WTC11 (cell line): Measurements from ENCODE around the gene PDE11A. TPM values are rescaled to one million over a fixed set of nuclear protein-coding genes. Genes with fewer than 3 reads are reported as not detected.

Source experiments
- MYBL2 ChIP-seq: sonication (generic); formaldehyde crosslinking; IDR thresholded peaks from 2 replicates; pipeline ENCODE4 v1.8.1; 2023; ENCODE audit warnings: mild to moderate bottlenecking, moderate library complexity, missing genetic modification reagents
- NFYB ChIP-seq: sonication (generic); formaldehyde crosslinking; conservative IDR thresholded peaks from 2 replicates; pipeline ENCODE4 v1.8.0; 2022; ENCODE audit warnings: low read depth, missing genetic modification reagents
- ZNF121 ChIP-seq: sonication (generic); formaldehyde crosslinking; IDR thresholded peaks from 2 replicates; pipeline ENCODE4 v1.8.0; 2023; ENCODE audit warnings: missing genetic modification reagents
- total RNA-seq: library from RNA; stranded (reverse); gene quantifications from 3 replicates; pipeline ENCODE4 v1.2.3, GENCODE V29; 2021
- TF ChIP-seq, protein P1 (sequence below): fragments of 250-450 bp; sonication (Bioruptor Pico); conservative IDR thresholded peaks from 2 replicates; pipeline ENCODE4 v1.9.0; 2021; ENCODE audit warnings: mild to moderate bottlenecking

Gene PDE11A
- total RNA-seq, 1 experiment from 2014 or later, result 0.13 TPM

DNA sequence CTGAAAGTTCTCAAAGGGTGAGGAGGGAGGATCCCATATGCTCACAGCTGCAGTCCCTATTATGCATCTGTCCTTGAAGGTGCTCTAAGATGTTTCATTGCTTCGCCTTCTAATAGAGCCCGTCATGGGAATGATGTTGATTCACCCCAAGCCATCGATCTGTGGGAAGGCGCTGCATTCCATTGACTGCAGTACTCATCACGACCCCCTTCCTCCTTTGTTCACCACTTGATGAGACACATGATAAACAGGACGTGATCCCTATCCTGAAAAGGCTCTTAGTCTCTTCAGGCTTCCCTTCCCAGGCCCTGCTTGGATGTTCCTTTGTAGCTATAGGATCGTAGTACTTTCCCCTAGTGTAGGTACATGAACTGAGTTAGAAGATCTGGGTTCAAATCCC lies 498.2 kb downstream of the PDE11A start (continued):
- TF ChIP-seq, protein P1, sequence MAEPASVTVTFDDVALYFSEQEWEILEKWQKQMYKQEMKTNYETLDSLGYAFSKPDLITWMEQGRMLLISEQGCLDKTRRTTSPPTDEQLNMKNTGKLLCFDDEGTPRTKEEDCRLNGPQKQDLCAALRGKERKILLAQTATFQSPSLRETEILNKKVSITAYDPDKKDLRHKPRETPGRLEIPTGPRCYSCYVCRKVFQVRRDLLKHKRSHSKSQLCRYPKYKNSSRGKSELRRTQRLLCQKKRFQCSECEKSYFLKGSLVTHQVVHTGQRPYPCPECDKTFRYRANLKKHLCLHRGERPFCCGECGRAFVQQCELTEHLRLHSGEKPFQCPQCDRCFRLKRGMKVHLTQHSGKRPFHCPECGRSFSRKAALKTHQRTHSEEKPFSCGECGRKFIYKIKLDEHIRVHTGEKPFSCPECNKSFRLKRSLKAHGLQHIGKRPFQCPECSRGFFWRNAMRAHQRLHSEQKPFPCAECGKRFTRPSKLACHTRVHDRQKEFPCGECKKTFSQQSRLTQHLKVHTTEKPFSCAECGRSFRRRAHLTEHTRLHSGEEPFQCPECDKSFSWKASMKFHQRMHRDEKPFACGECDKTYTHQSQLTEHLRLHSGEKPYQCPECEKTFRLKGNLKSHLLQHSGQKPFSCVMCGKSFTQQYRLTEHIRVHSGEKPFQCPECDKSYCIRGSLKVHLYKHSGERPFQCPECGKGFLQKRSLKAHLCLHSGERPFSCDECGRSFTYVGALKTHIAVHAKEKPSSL (CRISPR knock-in tag), result no peak
- TF ChIP-seq NFYB (CRISPR knock-in tag) (no peak), MYBL2 (CRISPR knock-in tag) (no peak), ZNF121 (CRISPR knock-in tag) (no peak)

Other genes starting within 250 kb of the PDE11A start
- gene RBM45, start 39.7 kb upstream of the PDE11A start, total RNA-seq, result 9.2 to 12.3 TPM (median 10.5 TPM) in 3 replicates
- 7.4 to 9.2 TPM (median 8.3 TPM) in 3 replicates for gene OSBPL6, start 121.7 kb upstream of the PDE11A start, total RNA-seq